GM12878 (cell line): ENCODE measurements around the gene HACD4. TPM values are rescaled to one million over a fixed set of nuclear protein-coding genes. Genes with fewer than 3 reads are reported as not detected.

Experiments used
- ATAC-seq: fragments of 200-7000 bp; cut with Tn5 transposase; 3 replicates; pipeline ENCODE4 v1.9.1; 2020; ENCODE audit warnings: mild to moderate bottlenecking, moderate library complexity
- BruUV-seq: library from RNA; stranded (reverse); fragments of 400-500 nt; replicated peaks from 2 replicates; lab custom pipeline; 2021; lab: Mats Ljungman, UMichigan
- CTCF ChIA-PET: fragments of 300-600 bp; sonication (Branson Sonifier 250); formaldehyde crosslinking; extraction: SDS; loops from one replicate; lab custom pipeline; 2021; ENCODE audit warnings: inconsistent platforms; lab: Yijun Ruan, JAX
- POLR2A ChIA-PET: fragments of 350-600 bp; formaldehyde crosslinking; extraction: SDS; loops from one replicate; lab custom pipeline; 2021; ENCODE audit warnings: inconsistent platforms; lab: Charles Lee
- RAD21 ChIA-PET: fragments of 300-600 bp; sonication (Branson Sonifier 250); formaldehyde crosslinking; loops from one replicate; lab custom pipeline; 2023; ENCODE audit warnings: antibody characterized with exemption; ENCODE audit not compliant: unreplicated experiment; lab: Charles Lee
- SMC1A ChIA-PET: fragments of 300-600 bp; sonication (Branson Sonifier 250); formaldehyde crosslinking; loops from one replicate; lab custom pipeline; 2023; ENCODE audit not compliant: unreplicated experiment, uncharacterized antibody; lab: Charles Lee
- DNase-seq: peaks from one replicate; pipeline ENCODE4 v3.0.0-alpha.2; 2011; ENCODE audit warnings: low read depth, low spot score
- FAIRE-seq: peaks from 3 replicates; lab custom pipeline; 2011; peaks lifted over from hg19 to GRCh38; lab: Jason Lieb, UNC
- H2AFZ ChIP-seq: 2 replicates; pipeline ENCODE4 v1.6.0; 2011; ENCODE audit warnings: low read depth, low read length, control low read depth; ENCODE audit not compliant: control insufficient read depth
- H3K27ac ChIP-seq: 2 replicates; pipeline ENCODE4 v1.5.1; 2011; ENCODE audit warnings: control low read depth; ENCODE audit not compliant: control insufficient read depth, insufficient read depth
- H3K27me3 ChIP-seq, 2 experiments: replicated peaks in 1 of 2; 2 replicates each; pipeline versions ENCODE4 v1.6.0 to v1.6.1; 2011; ENCODE audit warnings: low read length in 1 of 2; ENCODE audit not compliant: control insufficient read depth in 2 of 2, insufficient read depth in 2 of 2
- H3K36me3 ChIP-seq, 2 experiments: 2 replicates each; pipeline ENCODE4 v1.5.1; 2011; ENCODE audit warnings: low read length in 1 of 2; ENCODE audit not compliant: control insufficient read depth in 2 of 2, insufficient read depth in 2 of 2
- H3K4me1 ChIP-seq: 2 replicates; pipeline ENCODE4 v1.6.1; 2011; ENCODE audit warnings: mild to moderate bottlenecking, low read length, moderate library complexity, mixed read lengths; ENCODE audit not compliant: control insufficient read depth, insufficient read depth
- H3K4me2 ChIP-seq: 2 replicates; pipeline ENCODE4 v1.6.0; 2011; ENCODE audit warnings: control low read depth; ENCODE audit not compliant: control insufficient read depth, insufficient read depth
- H3K4me3 ChIP-seq: fragments of 200-600 bp; sonication (generic); 2 replicates; pipeline ENCODE4 v1.5.1; 2016
- H3K79me2 ChIP-seq: 2 replicates; pipeline ENCODE4 v1.6.0; 2011; ENCODE audit warnings: low read length; ENCODE audit not compliant: control insufficient read depth, insufficient read depth
- H3K9ac ChIP-seq: 2 replicates; pipeline ENCODE4 v1.8.0; 2011; ENCODE audit warnings: low read length, control low read depth, mixed read lengths; ENCODE audit not compliant: control insufficient read depth, insufficient read depth
- H3K9me3 ChIP-seq: replicated peaks from 3 replicates; pipeline ENCODE4 v1.5.1; 2011; ENCODE audit warnings: mild to moderate bottlenecking, low read length; ENCODE audit not compliant: control insufficient read depth, insufficient read depth
- H4K20me1 ChIP-seq: 2 replicates; pipeline ENCODE4 v1.6.0; 2011; ENCODE audit not compliant: control insufficient read depth, insufficient read depth
- BCL11A ChIP-seq: IDR thresholded peaks from 2 replicates; pipeline ENCODE4 v1.6.1; 2011; ENCODE audit warnings: low read depth, low read length
- BCL3 ChIP-seq: IDR thresholded peaks from 2 replicates; pipeline ENCODE4 v1.6.1; 2011; ENCODE audit warnings: borderline replicate concordance, low read depth, mild to moderate bottlenecking, moderate library complexity, low read length; ENCODE audit not compliant: insufficient read depth, poor library complexity, severe bottlenecking
- CHD4 ChIP-seq: fragments of 200-600 bp; sonication (generic); IDR thresholded peaks from 2 replicates; pipeline ENCODE4 v1.6.1; 2016; ENCODE audit warnings: mild to moderate bottlenecking
- CTCF ChIP-seq, 3 experiments: IDR thresholded peaks in 2 of 3; conservative IDR thresholded peaks in 1 of 3; 2 replicates each; pipeline ENCODE4 v1.5.1; 2011; ENCODE audit warnings: low read depth in 3 of 3, low read length in 3 of 3, mild to moderate bottlenecking in 3 of 3, control low read depth in 2 of 3, moderate library complexity in 2 of 3, inconsistent platforms in 1 of 3, mixed read lengths in 1 of 3; ENCODE audit not compliant: control insufficient read depth in 2 of 3, insufficient read depth in 1 of 3; ENCODE audit errors: extremely low read depth in 1 of 3
- E2F4 ChIP-seq: IDR thresholded peaks from 2 replicates; pipeline ENCODE4 v1.6.1; 2012; ENCODE audit warnings: low read depth, low read length, improper control_type of control experiment
- E4F1 ChIP-seq: fragments of 450-650 bp; IDR thresholded peaks from 2 replicates; pipeline ENCODE4 v1.6.1; 2018; ENCODE audit warnings: borderline replicate concordance, mild to moderate bottlenecking; ENCODE audit not compliant: partially characterized antibody
- KDM1A ChIP-seq: fragments of 200-600 bp; sonication (generic); IDR thresholded peaks from 2 replicates; pipeline ENCODE4 v1.6.1; 2016; ENCODE audit warnings: borderline replicate concordance
- LARP7 ChIP-seq: fragments of 450-650 bp; IDR thresholded peaks from 2 replicates; pipeline ENCODE4 v1.6.1; 2017; ENCODE audit warnings: mild to moderate bottlenecking
- NBN ChIP-seq: fragments of 450-650 bp; IDR thresholded peaks from 2 replicates; pipeline ENCODE4 v1.6.1; 2016
- RUNX3 ChIP-seq: IDR thresholded peaks from 2 replicates; pipeline ENCODE4 v1.6.1; 2012; ENCODE audit warnings: low read length, inconsistent platforms
- SIX5 ChIP-seq: IDR thresholded peaks from 2 replicates; pipeline ENCODE4 v1.6.1; 2011; ENCODE audit warnings: mild to moderate bottlenecking, low read depth, low read length, moderate library complexity; ENCODE audit not compliant: severe bottlenecking
- SUPT20H ChIP-seq: IDR thresholded peaks from 2 replicates; pipeline ENCODE4 v1.6.1; 2011; ENCODE audit warnings: low read depth, mild to moderate bottlenecking, low read length, moderate library complexity, borderline replicate concordance; ENCODE audit not compliant: control insufficient read depth
- USF1 ChIP-seq: IDR thresholded peaks from 2 replicates; pipeline ENCODE4 v1.6.1; 2011; ENCODE audit warnings: borderline replicate concordance, low read depth, mild to moderate bottlenecking, moderate library complexity, mixed read lengths, low read length; ENCODE audit not compliant: insufficient read depth; ENCODE audit errors: extremely low read length
- ZNF384 ChIP-seq: IDR thresholded peaks from 2 replicates; pipeline ENCODE4 v1.6.1; 2012; ENCODE audit warnings: low read depth, mild to moderate bottlenecking, low read length, improper control_type of control experiment, borderline replicate concordance
- WGBS: methylation state at CpG from one replicate; pipeline ENCODE4 v1.1.6; 2016; ENCODE audit warnings: low lambda C conversion rate; ENCODE audit not compliant: insufficient replicate concordance, insufficient coverage; ENCODE audit errors: missing lambda C conversion rate; 5-methylcytosine and 5-hydroxymethylcytosine counted together
- in situ Hi-C: fragments of 300-500 bp; cut with MboI; formaldehyde crosslinking; loops from 9 replicates; pipeline ENCODE4 v1.14.3; 2018; ENCODE audit warnings: mixed read lengths
- intact Hi-C: fragments of 100-400 bp; cut with micrococcal nuclease; formaldehyde crosslinking; loops from one replicate; pipeline ENCODE4 v1.14.2; 2022; ENCODE audit not compliant: unreplicated experiment
- polyA plus RNA-seq, 11 experiments: library from polyadenylated mRNA; depleted of rRNA in 4 of 11; unstranded in 6 of 11; stranded (reverse) in 5 of 11; fragments of >200 nt; fragmentation: Nextera tagmentation in 4 of 11; fragmentation: Illumina TruSeq in 1 of 11; extraction: Ambion mirVana in 4 of 11; extraction: Trizol in 1 of 11; gene quantifications; 1 replicate in 1 of 11; 2 replicates in 10 of 11; pipeline versions ENCODE4 v1.2.1 to v1.2.3, GENCODE V29; 2011 to 2016; ENCODE audit warnings: inconsistent platforms in 2 of 11, missing spikeins in 2 of 11, low read depth in 1 of 11
- total RNA-seq, 4 experiments: library from RNA; depleted of rRNA in 3 of 4; stranded (reverse); fragments of >200 nt in 3 of 4; fragmentation: Illumina TruSeq in 1 of 4; extraction: Trizol in 1 of 4; gene quantifications; 2 replicates each; pipeline versions ENCODE4 v1.2.1 to v1.2.3, GENCODE V29; 2013 to 2021

The HACD4 gene
- total and polyA plus RNA-seq, 10 of the 15 experiments (the other 5 are each of a cell fraction or from before 2014, with no cell fraction given): 3.2 to 7.6 (median 5.7) TPM

- TF ChIP-seq USF1: no peak
- TF ChIP-seq E4F1: no peak
- TF ChIP-seq NBN: no peak
- no peak for TF ChIP-seq LARP7
- no peak for TF ChIP-seq BCL11A
- TF ChIP-seq CHD4: no peak
These were observed 35.8 kb downstream of the HACD4 start (continued) for GRCh38 chr9:20995616-20996015.

GRCh38 chr9:20994486-20994885 is 37.0 kb downstream of the HACD4 start:
- Histone ChIP-seq H3K27ac (no peak overlapping the region), H3K4me1 (peaks cover 18% of the 10 kb centered on the region), H3K36me3 (peaks cover 7 to 19% of the 10 kb centered on the region in 2 experiments), H3K9me3 (no peaks in the 10 kb centered on the region; the same call in 2 of the 3 replicates), H3K27me3 (no peaks in the 10 kb centered on the region), H3K79me2 (no peaks in the 10 kb centered on the region), H3K9ac (no peak overlapping the region), H3K4me3 (no peak overlapping the region), H4K20me1 (no peaks in the 10 kb centered on the region), H2AFZ (no peak overlapping the region), H3K4me2 (no peak overlapping the region)
- ChIA-PET SMC1A (interaction anchor here (1.6 to 3.2 kb wide), 3 partner anchors 11 to 116 kb away, joined by 4 to 17 read pairs (median 8); no protein-coding TSS in a partner anchor), RAD21 (interaction anchor here (1.0 to 3.0 kb wide), 2 partner anchors 14 to 36 kb away, joined by 3 to 14 read pairs; no protein-coding TSS in a partner anchor), CTCF (interaction anchor here (0.5 to 1.6 kb wide), 2 partner anchors 53 to 341 kb away, joined by 3 to 5 read pairs; partner anchors contain the start of gene KLHL9), POLR2A (interaction anchor here (1.1 to 1.6 kb wide), 2 partner anchors 13 to 19 kb away, joined by 4 to 5 read pairs; no protein-coding TSS in a partner anchor)
- BruUV-seq: no TSS peak
- in situ Hi-C loops: no loop called here
- TF ChIP-seq RUNX3 (peak; percentile 69), E2F4 (no peak), ZNF384 (no peak), CTCF (IDR thresholded peaks at IDR 0.05 in 2 of 3, conservative IDR thresholded peaks at IDR 0.05 in 1 of 3; ENCODE audit: control insufficient read depth in 2 of 3, extremely low read depth in 1 of 3, insufficient read depth in 1 of 3, low read depth in 3 of 3, low read length in 3 of 3) (no peak), BCL3 (no peak), LARP7 (no peak), KDM1A (no peak), SUPT20H (no peak), SIX5 (no peak)
- no peak for ATAC-seq
- intact Hi-C loops: no loop called here
- DNase-seq: no peak
- 82% methylated on average over 3 of the region's 3 CpGs for WGBS
- FAIRE-seq: no peak
